Measurements from ENCODE around the gene ITPR1. TPM values are rescaled to one million over a fixed set of nuclear protein-coding genes. Genes with fewer than 3 reads are reported as not detected.

The ITPR1 gene
- total RNA-seq, 2 experiments from 2014 or later, result 84.4 to 104 TPM

GRCh38 chr3:4586381-4586780 lies 93.2 kb downstream of the ITPR1 start:
- H3K79me2 ChIP-seq (ENCODE audit: insufficient read depth, low read depth, low read length), result no peaks in the 10 kb centered on the region
- H3K36me3 ChIP-seq (ENCODE audit: insufficient read depth, low read length), result no peaks in the 10 kb centered on the region
- H4K20me1 ChIP-seq (ENCODE audit: insufficient read depth, low read length), result peaks cover 18% of the 10 kb centered on the region
- no peak overlapping the region for H3K4me3 ChIP-seq (ENCODE audit: low read depth, low read length, poor library complexity, severe bottlenecking)
- BruUV-seq (replicated peaks), result no TSS peak
- H3K9me2 ChIP-seq (ENCODE audit: insufficient read depth, low read length), result no peaks in the 10 kb centered on the region
- DNase-seq (ENCODE audit: low spot score), result no peak
- POLR2A ChIA-PET, result interaction anchor here (0.7 kb wide), 1 partner anchor 28 kb away, joined by 4 read pairs; no protein-coding TSS in a partner anchor
- no peaks in the 10 kb centered on the region for H3K4me1 ChIP-seq (ENCODE audit: insufficient read depth, low read length, poor library complexity, severe bottlenecking)
- H3K27ac ChIP-seq (ENCODE audit: low read depth, low read length, poor library complexity, severe bottlenecking), result no peak overlapping the region
- CTCF ChIA-PET (ENCODE audit: unreplicated experiment), result no interaction called here
- H2AFZ ChIP-seq (ENCODE audit: low read length), result no peak overlapping the region
- no peak for TF ChIP-seq EZH2phosphoT487 (IDR thresholded peaks at IDR 0.05; ENCODE audit: borderline replicate concordance, low read depth, low read length)
- TF ChIP-seq CTCF (conservative IDR thresholded peaks at IDR 0.05; ENCODE audit: low read length), result no peak
- intact Hi-C loops (cut with micrococcal nuclease; ENCODE audit: unreplicated experiment), result no loop called here
- no peak overlapping the region for H3K4me2 ChIP-seq (ENCODE audit: low read length)
- H3K9me3 ChIP-seq (ENCODE audit: low read length), result no peaks in the 10 kb centered on the region

GRCh38 chr3:4587061-4587837 lies 94.1 kb downstream of the ITPR1 start:
- no peaks in the 10 kb centered on the region for H3K4me1 ChIP-seq (ENCODE audit: insufficient read depth, low read length, poor library complexity, severe bottlenecking)
- no peaks in the 10 kb centered on the region for H3K36me3 ChIP-seq (ENCODE audit: insufficient read depth, low read length)
- BruUV-seq (replicated peaks), result no TSS peak
- intact Hi-C loops (cut with micrococcal nuclease; ENCODE audit: unreplicated experiment), result no loop called here
- no peak overlapping the region for H3K4me2 ChIP-seq (ENCODE audit: low read length)
- TF ChIP-seq EZH2phosphoT487 (IDR thresholded peaks at IDR 0.05; ENCODE audit: borderline replicate concordance, low read depth, low read length) (no peak), CTCF (conservative IDR thresholded peaks at IDR 0.05; ENCODE audit: low read length) (no peak)
- no peaks in the 10 kb centered on the region for H3K9me3 ChIP-seq (ENCODE audit: low read length)
- peaks cover 14% of the 10 kb centered on the region for H4K20me1 ChIP-seq (ENCODE audit: insufficient read depth, low read length)
- ChIA-PET POLR2A (interaction anchor here (0.7 to 1.5 kb wide), 3 partner anchors 25 to 79 kb away, joined by 3 to 4 read pairs (median 3); no protein-coding TSS in a partner anchor), CTCF (ENCODE audit: unreplicated experiment) (no interaction called here)
- no peaks in the 10 kb centered on the region for H3K79me2 ChIP-seq (ENCODE audit: insufficient read depth, low read depth, low read length)
- no peaks in the 10 kb centered on the region for H3K9me2 ChIP-seq (ENCODE audit: insufficient read depth, low read length)
- no peak overlapping the region for H3K27ac ChIP-seq (ENCODE audit: low read depth, low read length, poor library complexity, severe bottlenecking)
- no peak overlapping the region for H3K4me3 ChIP-seq (ENCODE audit: low read depth, low read length, poor library complexity, severe bottlenecking)
- no peak overlapping the region for H2AFZ ChIP-seq (ENCODE audit: low read length)
- no peak for DNase-seq (ENCODE audit: low spot score)

- Histone ChIP-seq H3K4me2 (ENCODE audit: low read length) (no peak overlapping the region), H3K79me2 (ENCODE audit: insufficient read depth, low read depth, low read length) (no peaks in the 10 kb centered on the region), H3K4me3 (ENCODE audit: low read depth, low read length, poor library complexity, severe bottlenecking) (no peak overlapping the region), H3K27ac (ENCODE audit: low read depth, low read length, poor library complexity, severe bottlenecking) (no peak overlapping the region), H2AFZ (ENCODE audit: low read length) (no peak overlapping the region), H3K4me1 (ENCODE audit: insufficient read depth, low read length, poor library complexity, severe bottlenecking) (no peaks in the 10 kb centered on the region), H3K9me3 (ENCODE audit: low read length) (no peaks in the 10 kb centered on the region), H3K9me2 (ENCODE audit: insufficient read depth, low read length) (no peaks in the 10 kb centered on the region), H4K20me1 (ENCODE audit: insufficient read depth, low read length) (peaks cover 10% of the 10 kb centered on the region; the same call in 1 of the 2 replicates), H3K36me3 (ENCODE audit: insufficient read depth, low read length) (no peaks in the 10 kb centered on the region)
- CTCF ChIA-PET (ENCODE audit: unreplicated experiment), result no interaction called here
- no peak for DNase-seq (ENCODE audit: low spot score)
- BruUV-seq (replicated peaks), result no TSS peak
- intact Hi-C loops (cut with micrococcal nuclease; ENCODE audit: unreplicated experiment), result no loop called here
- POLR2A ChIA-PET, result interaction anchor here (1.0 to 1.5 kb wide), 2 partner anchors 25 to 80 kb away, joined by 3 read pairs; no protein-coding TSS in a partner anchor
- TF ChIP-seq EZH2phosphoT487 (IDR thresholded peaks at IDR 0.05; ENCODE audit: borderline replicate concordance, low read depth, low read length) (no peak), CTCF (conservative IDR thresholded peaks at IDR 0.05; ENCODE audit: low read length) (no peak)
These were observed 94.6 kb downstream of the ITPR1 start for GRCh38 chr3:4587838-4588105.
